IPS-20b (cell line): ENCODE results near the gene NHERF2.

ENCODE experiments used
- H3K27ac ChIP-seq: one replicate; pipeline ENCODE4 v1.5.1; 2013; ENCODE audit warnings: low read length
- H3K27me3 ChIP-seq: 2 replicates; pipeline ENCODE4 v1.6.1; 2013; ENCODE audit warnings: mild to moderate bottlenecking, low read length, inconsistent platforms; ENCODE audit not compliant: insufficient read depth
- H3K36me3 ChIP-seq: 2 replicates; pipeline ENCODE4 v1.6.1; 2013; ENCODE audit warnings: low read depth, mild to moderate bottlenecking, inconsistent platforms, low read length, moderate library complexity; ENCODE audit not compliant: insufficient read depth
- H3K4me1 ChIP-seq: 2 replicates; pipeline ENCODE4 v1.6.1; 2013; ENCODE audit warnings: mild to moderate bottlenecking, control low read depth, inconsistent platforms, low read length, moderate library complexity; ENCODE audit not compliant: insufficient read depth
- H3K4me3 ChIP-seq: 2 replicates; pipeline ENCODE4 v1.5.1; 2013; ENCODE audit warnings: mild to moderate bottlenecking, low read length, inconsistent platforms
- H3K9ac ChIP-seq: 2 replicates; pipeline ENCODE4 v1.6.1; 2013; ENCODE audit warnings: low read depth, mild to moderate bottlenecking, inconsistent platforms, low read length, moderate library complexity
- H3K9me3 ChIP-seq: 2 replicates; pipeline ENCODE4 v1.6.1; 2013; ENCODE audit warnings: mild to moderate bottlenecking, low read depth, low read length, inconsistent platforms; ENCODE audit not compliant: insufficient read depth

NHERF2 gene

GRCh38 chr16:2040041-2040786 is 13.5 kb downstream of the NHERF2 start:
- no peak overlapping the region for H3K4me3 ChIP-seq
- H3K27ac ChIP-seq: no peak overlapping the region
- peaks cover 7% of the 10 kb centered on the region; the same call in 1 of the 2 replicates for H3K36me3 ChIP-seq
- no peaks in the 10 kb centered on the region for H3K27me3 ChIP-seq
- no peak overlapping the region for H3K9ac ChIP-seq
- no peaks in the 10 kb centered on the region for H3K4me1 ChIP-seq
- no peaks in the 10 kb centered on the region for H3K9me3 ChIP-seq

DNA sequence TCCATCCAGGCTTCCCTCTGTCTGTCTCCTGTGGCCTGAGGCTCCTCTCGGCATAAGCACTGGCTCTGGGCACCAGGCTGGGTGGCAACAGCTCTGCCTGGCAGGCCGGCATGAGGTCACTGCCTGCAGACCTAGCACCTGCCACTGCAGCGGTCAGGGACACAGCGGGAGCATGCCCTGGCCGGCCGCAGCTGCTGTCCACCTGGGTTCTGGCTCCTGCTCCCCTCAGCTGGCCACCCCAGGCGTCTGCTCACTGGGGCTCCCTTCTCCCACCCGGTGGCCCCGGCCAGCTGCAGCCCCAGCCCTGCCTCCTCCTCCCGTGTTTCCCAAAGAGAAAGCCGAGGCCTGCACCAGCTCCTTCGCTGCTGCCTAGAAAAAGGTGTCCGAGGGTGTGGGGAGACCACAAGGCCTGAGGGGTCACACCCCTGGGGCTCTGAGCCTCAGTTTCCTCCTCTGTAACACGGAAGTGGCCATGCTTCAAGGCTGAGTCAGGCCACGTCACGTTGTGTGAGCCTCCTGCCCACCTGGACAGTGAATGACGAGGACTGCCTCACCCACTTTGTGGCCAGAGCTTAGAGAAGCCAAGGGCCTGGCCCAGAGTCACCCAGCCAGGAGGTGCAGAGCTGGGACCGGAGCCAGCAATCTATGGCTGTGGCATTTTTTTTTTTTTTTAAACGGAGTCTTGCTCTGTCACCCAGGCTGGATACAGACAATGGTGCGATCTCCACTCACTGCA is 14.3 kb downstream of the NHERF2 start:
- no peak overlapping the region for H3K27ac ChIP-seq
- H3K9me3 ChIP-seq: no peaks in the 10 kb centered on the region
- no peaks in the 10 kb centered on the region for H3K4me1 ChIP-seq
- H3K9ac ChIP-seq: no peak overlapping the region
- no peaks in the 10 kb centered on the region for H3K27me3 ChIP-seq
- H3K4me3 ChIP-seq: no peak overlapping the region
- peaks cover 7% of the 10 kb centered on the region; the same call in 1 of the 2 replicates for H3K36me3 ChIP-seq

- no peak overlapping the region for H3K4me3 ChIP-seq
- no peaks in the 10 kb centered on the region for H3K27me3 ChIP-seq
- no peaks in the 10 kb centered on the region for H3K9me3 ChIP-seq
- no peak overlapping the region for H3K9ac ChIP-seq
- peaks cover 7% of the 10 kb centered on the region; the same call in 1 of the 2 replicates for H3K36me3 ChIP-seq
- H3K4me1 ChIP-seq: no peaks in the 10 kb centered on the region
- no peak overlapping the region for H3K27ac ChIP-seq
Observed at GRCh38 chr16:2042171-2042985, 15.7 kb downstream of the NHERF2 start.

DNA sequence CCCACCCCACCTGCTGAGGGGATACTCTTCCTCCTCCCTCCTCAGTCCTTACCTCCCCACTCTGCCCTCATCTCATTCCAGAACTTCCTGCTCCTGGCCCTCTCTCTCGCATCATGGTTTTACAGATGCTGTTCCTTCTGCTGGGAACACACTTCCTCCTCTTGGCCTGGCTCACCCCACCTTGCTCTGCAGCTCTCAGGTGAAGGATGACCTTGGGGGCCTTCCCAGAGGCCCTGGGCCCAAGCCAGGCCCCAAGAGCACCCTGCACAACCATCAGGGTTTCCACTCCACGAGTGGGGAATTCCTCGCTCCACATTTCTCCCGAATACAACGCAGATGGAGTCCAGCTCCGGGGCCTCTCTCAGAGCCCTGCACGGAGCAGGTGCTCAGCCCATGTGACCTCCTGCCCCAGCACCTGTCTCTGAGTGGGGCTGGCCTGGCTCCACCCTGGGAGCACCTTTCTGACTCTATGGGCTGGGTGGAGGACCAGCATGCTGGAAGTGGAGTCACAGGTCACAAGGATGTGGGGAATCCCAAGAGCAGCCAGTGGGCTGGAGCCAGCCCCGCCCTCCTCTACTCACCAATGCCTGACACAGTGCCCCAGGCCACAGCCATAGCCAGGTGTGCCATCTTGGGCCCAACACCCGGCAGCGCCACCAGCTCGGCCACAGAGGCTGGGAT is 16.4 kb downstream of the NHERF2 start:
- H3K4me3 ChIP-seq: no peak overlapping the region
- H3K9ac ChIP-seq: no peak overlapping the region
- no peaks in the 10 kb centered on the region for H3K27me3 ChIP-seq
- no peaks in the 10 kb centered on the region for H3K4me1 ChIP-seq
- H3K36me3 ChIP-seq: peaks cover 7% of the 10 kb centered on the region; the same call in 1 of the 2 replicates
- no peak overlapping the region for H3K27ac ChIP-seq
- H3K9me3 ChIP-seq: no peaks in the 10 kb centered on the region

GRCh38 chr16:2043667-2044451 is 17.2 kb downstream of the NHERF2 start:
- peaks cover 4% of the 10 kb centered on the region; the same call in 1 of the 2 replicates for H3K4me1 ChIP-seq
- H3K9ac ChIP-seq: no peak overlapping the region

GRCh38 chr16:2044541-2044940 is 17.8 kb downstream of the NHERF2 start:
- H3K27ac ChIP-seq: no peak overlapping the region
- H3K9me3 ChIP-seq: no peaks in the 10 kb centered on the region
- peaks cover 7% of the 10 kb centered on the region; the same call in 1 of the 2 replicates for H3K36me3 ChIP-seq
- H3K9ac ChIP-seq: no peak overlapping the region
- no peak overlapping the region for H3K4me3 ChIP-seq
- H3K27me3 ChIP-seq: no peaks in the 10 kb centered on the region
- H3K4me1 ChIP-seq: peaks cover 4% of the 10 kb centered on the region; the same call in 1 of the 2 replicates

More at GRCh38 chr16:2043667-2044451, 17.2 kb downstream of the NHERF2 start:
- no peaks in the 10 kb centered on the region for H3K9me3 ChIP-seq
- H3K36me3 ChIP-seq: peaks cover 7% of the 10 kb centered on the region; the same call in 1 of the 2 replicates
- H3K27ac ChIP-seq: no peak overlapping the region
- H3K27me3 ChIP-seq: no peaks in the 10 kb centered on the region
- H3K4me3 ChIP-seq: no peak overlapping the region

DNA sequence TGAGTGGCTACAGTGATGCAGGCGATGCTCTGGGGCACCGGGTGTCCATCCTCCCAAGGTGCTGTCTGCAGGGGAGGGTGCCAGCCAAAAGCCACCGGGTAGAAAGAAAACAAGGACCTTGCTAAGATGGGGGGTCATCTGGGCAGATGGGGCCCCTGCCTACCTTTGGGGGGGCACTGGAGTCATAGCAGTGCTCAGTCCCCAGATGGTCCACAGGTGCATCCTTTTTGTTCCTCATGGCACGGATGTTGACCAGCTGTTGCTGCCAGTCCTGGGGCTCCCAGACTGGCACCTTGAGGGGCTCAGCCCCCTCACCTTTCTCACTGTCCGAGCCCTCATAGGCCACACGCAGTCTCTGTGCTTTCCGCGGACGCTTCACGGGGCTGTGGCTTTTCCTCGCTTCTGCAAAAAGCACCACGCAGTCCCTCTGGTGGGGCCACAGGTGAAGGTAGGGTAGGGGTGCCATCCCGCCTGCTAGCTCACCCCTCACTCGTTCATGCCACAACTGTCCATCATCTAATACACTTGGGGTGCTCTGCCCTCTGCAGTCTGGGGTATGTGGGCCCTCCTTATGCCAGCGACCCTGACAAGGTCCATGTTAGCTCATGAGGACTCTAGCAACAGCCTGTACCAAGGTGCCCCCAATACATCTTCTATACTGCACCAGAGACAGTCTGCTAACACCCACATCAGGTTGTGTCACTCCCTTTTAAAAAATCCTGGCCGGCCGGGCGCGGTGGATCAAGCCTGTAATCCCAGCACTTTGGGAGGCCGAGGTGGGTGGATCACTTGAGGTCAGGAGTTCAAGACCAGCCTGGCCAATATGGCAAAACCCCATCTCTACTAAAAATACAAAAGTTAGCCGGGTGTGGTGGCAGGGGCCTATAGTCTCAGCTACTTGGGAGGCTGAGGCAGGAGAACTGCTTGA is 19.5 kb downstream of the NHERF2 start:
- no peak overlapping the region for H3K9ac ChIP-seq
- peaks cover 4% of the 10 kb centered on the region; the same call in 1 of the 2 replicates for H3K4me1 ChIP-seq
- no peak overlapping the region for H3K27ac ChIP-seq
- H3K27me3 ChIP-seq: no peaks in the 10 kb centered on the region
- H3K36me3 ChIP-seq: peaks cover 17% of the 10 kb centered on the region; the same call in 1 of the 2 replicates
- no peaks in the 10 kb centered on the region for H3K9me3 ChIP-seq
- H3K4me3 ChIP-seq: peak overlapping the region; percentile 89; the same call in 1 of the 2 replicates

- H3K27ac ChIP-seq: no peak overlapping the region
- H3K4me1 ChIP-seq: peaks cover 4% of the 10 kb centered on the region; the same call in 1 of the 2 replicates
- peak overlapping the region; percentile 86; the same call in 1 of the 2 replicates for H3K9ac ChIP-seq
- H3K9me3 ChIP-seq: no peaks in the 10 kb centered on the region
- H3K27me3 ChIP-seq: no peaks in the 10 kb centered on the region
- peaks cover 22% of the 10 kb centered on the region; the same call in 1 of the 2 replicates for H3K36me3 ChIP-seq
- H3K4me3 ChIP-seq: peak overlapping the region; percentile 89
Observed at GRCh38 chr16:2046893-2047329, 20.2 kb downstream of the NHERF2 start.

DNA sequence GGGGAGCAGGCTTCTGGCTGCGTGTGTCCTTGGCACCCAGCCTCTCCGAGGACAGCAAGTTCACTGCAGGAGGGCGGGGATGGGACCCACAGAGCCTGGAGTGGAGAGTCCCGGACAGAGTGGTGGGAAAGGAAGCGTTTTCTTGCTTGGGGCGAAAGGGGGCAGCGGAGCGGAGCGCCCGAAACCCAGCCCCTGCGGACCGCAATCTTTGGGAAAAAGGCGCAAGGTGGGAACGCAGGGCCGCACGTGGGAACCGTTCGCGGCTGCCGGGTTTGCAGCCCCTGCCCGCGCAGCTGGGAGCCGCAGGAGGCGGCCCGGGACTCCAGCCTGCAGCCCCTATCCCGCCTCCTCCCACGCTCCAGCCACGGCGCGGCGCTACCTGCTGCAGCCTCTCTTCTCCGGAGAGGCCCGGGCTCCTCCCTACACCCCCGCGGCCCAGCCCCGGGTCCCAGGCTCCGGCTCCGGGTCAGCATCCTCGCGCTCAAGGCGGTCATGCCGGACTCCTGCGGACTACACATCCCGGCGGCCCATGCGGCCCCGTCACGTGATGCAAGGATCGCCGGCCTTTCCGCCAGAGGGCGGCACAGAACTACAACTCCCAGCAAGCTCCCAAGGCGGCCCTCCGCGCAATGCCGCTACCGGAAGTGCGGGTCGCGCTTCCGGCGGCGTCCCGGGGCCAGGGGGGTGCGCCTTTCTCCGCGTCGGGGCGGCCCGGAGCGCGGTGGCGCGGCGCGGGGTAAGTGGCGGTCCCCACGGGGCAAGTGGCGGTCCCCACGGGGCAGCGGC is 20.8 kb downstream of the NHERF2 start, which contains the start of the genes NTHL1 and TSC2:
NTHL1 (minus strand) TSS at position 505 of the 786 bp plus-strand sequence; CDS start at position 494, 11 bp downstream.
TSC2 (plus strand) TSS at position 656 of the 786 bp plus-strand sequence. CDS start 631 bp downstream, outside the sequence.
- Histone ChIP-seq H3K4me3 (peak within 1 kb of the TSS; percentile 89), H3K9me3 (no peaks in the 10 kb centered on the region), H3K27ac (no peak within 1 kb of the TSS)

More for the DNA sequence above, 20.8 kb downstream of the NHERF2 start, which contains the start of the genes NTHL1 and TSC2:
- Histone ChIP-seq H3K27me3 (no peaks in the 10 kb centered on the region), H3K9ac (peak within 1 kb of the TSS; percentile 86; the same call in 1 of the 2 replicates), H3K36me3 (peaks cover 28% of the 10 kb centered on the region; the same call in 1 of the 2 replicates), H3K4me1 (peaks cover 4% of the 10 kb centered on the region; the same call in 1 of the 2 replicates)
